22Rv1 (cell line): ENCODE data around the gene CFAP46.
A peak's percentile ranks its signal among the peaks of the same experiment; 100 is the strongest.

Experiments
- H3K27ac ChIP-seq: fragments of 450-650 bp; 2 replicates; pipeline ENCODE4 v1.5.1; 2017
- CTCF ChIP-seq: fragments of 450-650 bp; IDR thresholded peaks from 2 replicates; pipeline ENCODE4 v1.5.1; 2017; ENCODE audit warnings: mild to moderate bottlenecking
- ZFX ChIP-seq: fragments of 450-650 bp; IDR thresholded peaks from 2 replicates; pipeline ENCODE4 v1.6.1; 2017; ENCODE audit warnings: antibody characterized with exemption, borderline replicate concordance

Gene CFAP46

GRCh38 chr10:132790934-132791829 lies 151.2 kb downstream of the CFAP46 start:
- no peak for TF ChIP-seq CTCF
- no peak for TF ChIP-seq ZFX
- H3K27ac ChIP-seq, result no peak overlapping the region

- H3K27ac ChIP-seq, result no peak overlapping the region
- TF ChIP-seq ZFX (no peak), CTCF (no peak)
These were observed 151.9 kb downstream of the CFAP46 start for GRCh38 chr10:132790470-132790869.

- no peak for TF ChIP-seq ZFX
- no peak for TF ChIP-seq CTCF
- H3K27ac ChIP-seq, result no peak overlapping the region
These were observed 152.7 kb downstream of the CFAP46 start for GRCh38 chr10:132789659-132790148.

- TF ChIP-seq ZFX, result no peak
- no peak for TF ChIP-seq CTCF
- H3K27ac ChIP-seq, result no peak overlapping the region
These were observed 153.5 kb downstream of the CFAP46 start for GRCh38 chr10:132788831-132789219.

- H3K27ac ChIP-seq, result no peak overlapping the region
- TF ChIP-seq ZFX (no peak), CTCF (peak; percentile 35)
These were observed 154.1 kb downstream of the CFAP46 start for GRCh38 chr10:132788180-132788830.

GRCh38 chr10:132787495-132788179 lies 154.7 kb downstream of the CFAP46 start:
- H3K27ac ChIP-seq, result no peak overlapping the region
- no peak for TF ChIP-seq ZFX
- no peak for TF ChIP-seq CTCF
